ENCODE results near the gene LTBP3. TPM values are rescaled to one million over a fixed set of nuclear protein-coding genes. Genes with fewer than 3 reads are reported as not detected.

LTBP3 gene
- total and polyA plus RNA-seq, 2 of the 4 experiments (the other 2 are of a cell fraction): 6.6 to 145 TPM

GRCh38 chr11:65538232-65538914 is 19.8 kb downstream of the LTBP3 start:
- Histone ChIP-seq H3K36me3 (ENCODE audit: control insufficient read depth, insufficient read depth, low read length) (peaks cover 51% of the 10 kb centered on the region), H3K9ac (ENCODE audit: low read depth, low read length) (no peak overlapping the region), H3K9me3 (ENCODE audit: control insufficient read depth, insufficient read depth, low read length) (no peaks in the 10 kb centered on the region), H2AFZ (replicated peaks; ENCODE audit: low read length, poor library complexity) (no peak overlapping the region), H2BK15ac (ENCODE audit: low read depth, low read length) (no peak overlapping the region), H2AK5ac (ENCODE audit: low read depth, low read length) (no peak overlapping the region), H2AK9ac (replicated peaks; ENCODE audit: low read depth, low read length, poor library complexity) (no peak overlapping the region), H3K27me3 (ENCODE audit: control insufficient read depth, insufficient read depth, low read length) (no peaks in the 10 kb centered on the region), H3K4ac (ENCODE audit: low read depth, low read length) (no peak overlapping the region), H3K4me2 (ENCODE audit: low read depth, low read length) (no peak overlapping the region), H4K8ac (ENCODE audit: low read depth in 2 of 2, low read length in 2 of 2) (no peak overlapping the region), H4K91ac (ENCODE audit: insufficient read depth, low read depth, low read length) (no peak overlapping the region), H3K18ac (ENCODE audit: low read depth, low read length) (no peak overlapping the region), H3K14ac (replicated peaks; ENCODE audit: low read depth, low read length) (no peak overlapping the region), H2BK20ac (ENCODE audit: low read depth, low read length) (no peak overlapping the region), H3K27ac (ENCODE audit: insufficient read depth, low read length) (no peak overlapping the region), H2BK120ac (ENCODE audit: low read depth, low read length) (no peak overlapping the region), H3K23ac (ENCODE audit: low read depth, low read length) (no peak overlapping the region), H2BK5ac (ENCODE audit: low read depth, low read length, poor library complexity, severe bottlenecking) (no peak overlapping the region), H4K20me1 (ENCODE audit: insufficient read depth, low read length) (peaks cover 20% of the 10 kb centered on the region), H3K4me1 (ENCODE audit: control insufficient read depth, insufficient read depth, low read length) (peaks cover 5% of the 10 kb centered on the region; the same call in 1 of the 2 replicates), H3K4me3 (ENCODE audit: insufficient read depth, low read depth, low read length) (no peak overlapping the region), H3K9me1 (ENCODE audit: insufficient read depth, low read length) (no peaks in the 10 kb centered on the region; the same call in 1 of the 2 replicates), H3K79me1 (ENCODE audit: low read depth in 1 of 2, low read length in 2 of 2) (peaks cover 0 to 16% of the 10 kb centered on the region in 2 experiments), H3K56ac (ENCODE audit: extremely low read depth, insufficient read depth, low read length) (no peak overlapping the region), H4K5ac (ENCODE audit: low read depth, low read length) (no peak overlapping the region)
- dilution Hi-C loops (cut with HindIII; ENCODE audit: low sequenced_read_pairs, unreplicated experiment): no loop called here
- TF ChIP-seq CHD1 (IDR thresholded peaks at IDR 0.05; ENCODE audit: low read depth, low read length): no peak
- TF ChIP-seq MXI1 (IDR thresholded peaks at IDR 0.05; ENCODE audit: borderline replicate concordance, low read depth, low read length): no peak
- TF ChIP-seq, protein P1, sequence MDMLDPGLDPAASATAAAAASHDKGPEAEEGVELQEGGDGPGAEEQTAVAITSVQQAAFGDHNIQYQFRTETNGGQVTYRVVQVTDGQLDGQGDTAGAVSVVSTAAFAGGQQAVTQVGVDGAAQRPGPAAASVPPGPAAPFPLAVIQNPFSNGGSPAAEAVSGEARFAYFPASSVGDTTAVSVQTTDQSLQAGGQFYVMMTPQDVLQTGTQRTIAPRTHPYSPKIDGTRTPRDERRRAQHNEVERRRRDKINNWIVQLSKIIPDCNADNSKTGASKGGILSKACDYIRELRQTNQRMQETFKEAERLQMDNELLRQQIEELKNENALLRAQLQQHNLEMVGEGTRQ (IDR thresholded peaks at IDR 0.05; ENCODE audit: low read depth, low read length): no peak
- no peak for TF ChIP-seq POLR2A (IDR thresholded peaks at IDR 0.05; ENCODE audit: low read depth, low read length)
- TF ChIP-seq RAD21 (IDR thresholded peaks at IDR 0.05; ENCODE audit: low read length): no peak
- no peak for TF ChIP-seq ELK1 (IDR thresholded peaks at IDR 0.05; ENCODE audit: borderline replicate concordance, low read depth, low read length)
- no peak for TF ChIP-seq MAFK (IDR thresholded peaks at IDR 0.05; ENCODE audit: low read depth, low read length)
- no peak for TF ChIP-seq RCOR1 (IDR thresholded peaks at IDR 0.05; ENCODE audit: insufficient replicate concordance, low read length)
- no peak for TF ChIP-seq CEBPB (IDR thresholded peaks at IDR 0.05; ENCODE audit: low read depth, low read length)
- intact Hi-C loops (cut with micrococcal nuclease): no loop called here
- ChIA-PET POLR2A (ENCODE audit: unreplicated experiment) (no interaction called here), CTCF (no interaction called here)
- WGBS, 2 experiments (ENCODE audit: extremely low coverage in 2 of 2, insufficient read length in 1 of 2): 86% methylated on average over 27 of the region's 43 CpGs; no CpG with 5 or more reads in 1 of the 2 experiments
- DNase-seq (no peak), ATAC-seq (ENCODE audit: low read depth) (no peak)
- in situ Hi-C loops (cut with MboI; ENCODE audit: low sequenced_read_pairs): no loop called here
- TSS peak; percentile 84 for BruUV-seq (replicated peaks)

Measured in IMR-90 (cell line).